ENCODE measurements around the gene DPF1.

DNA sequence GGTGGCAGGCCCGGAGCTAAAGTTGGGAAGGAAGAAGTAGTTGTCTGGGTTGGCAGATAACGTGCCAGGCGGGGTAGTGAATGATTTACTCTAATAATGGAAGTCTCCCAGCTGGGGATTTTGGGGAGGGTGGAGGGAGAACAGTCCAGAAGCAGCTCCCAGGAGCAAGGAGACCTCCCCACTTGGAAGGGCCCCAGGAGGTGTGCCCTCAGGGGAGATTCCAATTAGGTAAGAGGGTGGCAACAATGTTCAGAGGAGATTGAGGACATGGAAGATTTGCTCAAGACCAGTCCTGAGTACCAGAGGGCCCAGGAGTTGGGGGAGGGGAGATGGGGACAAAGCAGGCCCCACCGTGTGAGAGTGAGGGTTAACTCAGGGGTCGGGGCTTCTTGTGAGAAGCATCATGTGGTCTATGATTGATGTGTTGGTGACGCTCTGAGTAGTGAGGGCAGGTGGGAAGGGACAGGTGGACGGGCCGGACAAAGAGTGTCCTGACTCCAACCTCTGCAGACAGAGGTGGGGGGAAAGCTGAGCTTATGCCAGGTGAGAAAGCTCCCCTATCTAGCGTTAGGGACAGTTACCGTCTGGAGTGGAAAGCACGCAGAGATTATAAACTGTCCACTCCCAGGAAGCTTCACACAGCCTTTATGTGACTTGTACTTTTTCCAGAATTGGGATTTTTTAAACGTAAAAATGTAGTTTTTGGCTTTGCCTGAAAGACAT is 43.9 kb upstream of the DPF1 start:
- TF ChIP-seq POLR2A (IDR thresholded peaks at IDR 0.05; ENCODE audit: low read length) = no peak
- no peak for TF ChIP-seq GATA1 (IDR thresholded peaks at IDR 0.05; ENCODE audit: low read depth, low read length)

Measured in erythroblast (primary cell).